Nephron (organoid): Measurements from ENCODE around the gene TNS3.

Experiments used
- H3K27ac Mint-ChIP-seq, 3 experiments: 2 replicates each; pipeline ENCODE4 v1.8.0; 2020; ENCODE audit warnings: mixed read lengths in 3 of 3, mild to moderate bottlenecking in 2 of 3, moderate library complexity in 1 of 3
- H3K27me3 Mint-ChIP-seq: 2 replicates; pipeline ENCODE4 v1.8.0; 2021; ENCODE audit warnings: low read depth, mild to moderate bottlenecking, moderate library complexity, mixed read lengths
- H3K36me3 Mint-ChIP-seq: 2 replicates; pipeline ENCODE4 v1.8.0; 2020; ENCODE audit warnings: low read depth, mixed read lengths
- H3K4me1 Mint-ChIP-seq: 2 replicates; pipeline ENCODE4 v1.8.0; 2020; ENCODE audit warnings: mixed read lengths
- H3K4me3 Mint-ChIP-seq, 3 experiments: 2 replicates each; pipeline ENCODE4 v1.8.0; 2020; ENCODE audit warnings: mild to moderate bottlenecking in 3 of 3, mixed read lengths in 3 of 3, moderate library complexity in 2 of 3
- H3K9me3 Mint-ChIP-seq: 2 replicates; pipeline ENCODE4 v1.8.0; 2020; ENCODE audit warnings: mixed read lengths
- TF ChIP-seq, protein P1 (sequence below), 3 experiments: fragments of 200-600 bp; sonication (generic); IDR thresholded peaks; one replicate each; pipeline ENCODE4 v1.5.0; 2021; ENCODE audit warnings: antibody characterized with exemption in 3 of 3; ENCODE audit not compliant: unreplicated experiment in 3 of 3

Gene TNS3

GRCh38 chr7:47290867-47291266, 291.0 kb downstream of the TNS3 start:
- no peaks in the 10 kb centered on the region for H3K9me3 Mint-ChIP-seq
- H3K36me3 Mint-ChIP-seq: peaks cover 92% of the 10 kb centered on the region
- no peaks in the 10 kb centered on the region for H3K27me3 Mint-ChIP-seq
- TF ChIP-seq, protein P1, sequence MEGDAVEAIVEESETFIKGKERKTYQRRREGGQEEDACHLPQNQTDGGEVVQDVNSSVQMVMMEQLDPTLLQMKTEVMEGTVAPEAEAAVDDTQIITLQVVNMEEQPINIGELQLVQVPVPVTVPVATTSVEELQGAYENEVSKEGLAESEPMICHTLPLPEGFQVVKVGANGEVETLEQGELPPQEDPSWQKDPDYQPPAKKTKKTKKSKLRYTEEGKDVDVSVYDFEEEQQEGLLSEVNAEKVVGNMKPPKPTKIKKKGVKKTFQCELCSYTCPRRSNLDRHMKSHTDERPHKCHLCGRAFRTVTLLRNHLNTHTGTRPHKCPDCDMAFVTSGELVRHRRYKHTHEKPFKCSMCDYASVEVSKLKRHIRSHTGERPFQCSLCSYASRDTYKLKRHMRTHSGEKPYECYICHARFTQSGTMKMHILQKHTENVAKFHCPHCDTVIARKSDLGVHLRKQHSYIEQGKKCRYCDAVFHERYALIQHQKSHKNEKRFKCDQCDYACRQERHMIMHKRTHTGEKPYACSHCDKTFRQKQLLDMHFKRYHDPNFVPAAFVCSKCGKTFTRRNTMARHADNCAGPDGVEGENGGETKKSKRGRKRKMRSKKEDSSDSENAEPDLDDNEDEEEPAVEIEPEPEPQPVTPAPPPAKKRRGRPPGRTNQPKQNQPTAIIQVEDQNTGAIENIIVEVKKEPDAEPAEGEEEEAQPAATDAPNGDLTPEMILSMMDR (IDR thresholded peaks at IDR 0.05; ENCODE audit: unreplicated experiment in 3 of 3): no peak
- peaks cover 21% of the 10 kb centered on the region for H3K4me1 Mint-ChIP-seq
- H3K27ac Mint-ChIP-seq: no peak overlapping the region
- no peak overlapping the region for H3K4me3 Mint-ChIP-seq

DNA sequence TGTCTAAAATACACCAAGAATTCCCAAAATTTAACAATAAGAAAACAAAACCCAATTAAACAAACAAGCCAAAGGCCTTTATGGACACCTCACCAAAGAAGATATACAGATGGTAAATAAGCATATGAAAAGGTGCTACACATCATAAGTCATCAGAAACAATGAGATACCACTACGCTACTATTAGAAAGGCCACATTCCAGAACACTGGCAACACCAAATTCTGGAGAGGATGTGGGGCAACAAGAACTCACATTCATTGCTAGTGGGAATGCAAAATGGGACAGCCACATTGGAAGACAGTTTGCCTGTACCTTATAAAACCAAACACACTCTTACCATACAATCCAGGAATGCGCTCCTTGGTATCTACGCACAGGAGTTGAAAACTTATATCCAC, 291.4 kb downstream of the TNS3 start:
- Mint-ChIP-seq H3K9me3 (no peaks in the 10 kb centered on the region), H3K27ac (no peak overlapping the region), H3K4me3 (no peak overlapping the region), H3K4me1 (peaks cover 20% of the 10 kb centered on the region), H3K27me3 (no peaks in the 10 kb centered on the region), H3K36me3 (peaks cover 92% of the 10 kb centered on the region)
- TF ChIP-seq, protein P1 (IDR thresholded peaks at IDR 0.05; ENCODE audit: unreplicated experiment in 3 of 3): no peak

DNA sequence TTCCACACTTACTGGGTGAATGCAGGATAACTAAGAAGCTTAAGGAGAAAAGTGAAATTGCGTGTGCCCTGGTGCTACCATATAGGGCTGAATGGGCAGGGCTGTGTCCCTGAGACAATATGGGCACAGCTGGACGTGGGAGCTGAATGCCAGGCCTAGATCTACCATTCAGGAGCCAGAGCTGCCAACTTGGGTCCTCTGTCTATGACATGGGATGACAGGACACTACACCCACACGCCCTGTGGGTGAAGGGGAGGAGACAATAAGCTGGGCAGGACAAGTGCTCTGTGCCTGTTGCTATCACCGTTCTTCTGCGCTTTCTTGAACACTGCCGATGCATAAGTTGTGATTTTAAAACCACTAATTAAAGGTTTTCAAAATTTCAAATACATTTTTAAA, 293.9 kb downstream of the TNS3 start:
- TF ChIP-seq, protein P1 (IDR thresholded peaks at IDR 0.05; ENCODE audit: unreplicated experiment in 3 of 3): no peak
- H3K9me3 Mint-ChIP-seq: no peaks in the 10 kb centered on the region
- H3K27ac Mint-ChIP-seq: no peak overlapping the region
- no peaks in the 10 kb centered on the region for H3K27me3 Mint-ChIP-seq
- no peak overlapping the region for H3K4me3 Mint-ChIP-seq
- peaks cover 93% of the 10 kb centered on the region for H3K36me3 Mint-ChIP-seq
- H3K4me1 Mint-ChIP-seq: peaks cover under 1% of the 10 kb centered on the region

GRCh38 chr7:47285860-47286491, 295.9 kb downstream of the TNS3 start:
- Mint-ChIP-seq H3K27me3 (no peaks in the 10 kb centered on the region), H3K36me3 (peaks cover 95% of the 10 kb centered on the region)

DNA sequence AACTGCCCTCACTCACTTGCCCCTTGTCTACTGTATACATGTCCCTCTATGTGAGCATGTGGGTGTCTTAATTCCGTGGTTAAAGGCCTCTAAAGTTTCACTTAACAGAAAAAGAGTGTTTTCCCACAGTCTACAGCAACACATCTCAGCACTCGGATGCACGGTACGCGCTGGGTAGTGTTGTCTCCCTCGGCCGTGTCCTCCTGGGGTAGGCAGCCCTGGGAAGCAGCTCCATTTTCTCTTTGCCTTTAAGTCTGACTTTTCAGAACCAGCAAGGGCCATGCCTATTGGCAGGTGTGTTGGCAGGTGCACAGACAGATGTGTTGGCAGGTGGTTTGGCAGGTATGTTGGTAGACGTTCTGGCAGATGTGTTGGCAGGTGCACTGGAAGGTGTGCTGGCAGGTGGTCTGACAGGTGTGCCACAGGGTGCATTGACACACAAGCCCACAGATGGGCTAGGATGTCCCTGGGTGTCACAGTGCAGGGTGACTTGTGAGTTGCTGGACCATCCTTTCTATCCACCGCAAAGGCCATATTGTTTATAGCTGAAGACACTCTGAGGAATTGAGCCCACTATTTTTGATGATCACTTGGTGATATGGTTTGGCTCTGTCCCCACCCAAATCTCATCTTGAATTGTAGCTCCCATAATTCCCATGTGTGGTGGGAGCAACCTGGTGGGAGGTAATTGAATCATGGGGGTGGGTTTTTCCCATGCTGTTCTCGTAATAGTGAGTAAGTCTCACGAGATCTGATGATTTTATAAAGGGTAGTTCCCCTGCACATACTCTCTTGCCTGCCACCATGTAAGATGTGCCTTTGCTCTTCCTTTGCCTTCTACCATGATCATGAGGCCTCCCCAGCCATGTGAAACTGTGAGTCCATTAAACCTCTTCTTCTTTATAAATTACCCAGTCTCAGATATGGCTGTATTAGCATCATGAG, 296.9 kb downstream of the TNS3 start:
- Mint-ChIP-seq H3K36me3 (peaks cover 92% of the 10 kb centered on the region), H3K27me3 (no peaks in the 10 kb centered on the region), H3K4me1 (no peaks in the 10 kb centered on the region), H3K27ac (no peak overlapping the region), H3K4me3 (no peak overlapping the region), H3K9me3 (no peaks in the 10 kb centered on the region)
- TF ChIP-seq, protein P1 (IDR thresholded peaks at IDR 0.05; ENCODE audit: unreplicated experiment in 3 of 3): no peak

More at GRCh38 chr7:47285860-47286491, 295.9 kb downstream of the TNS3 start:
- TF ChIP-seq, protein P1 (IDR thresholded peaks at IDR 0.05; ENCODE audit: unreplicated experiment in 3 of 3): no peak
- no peak overlapping the region for H3K4me3 Mint-ChIP-seq
- H3K27ac Mint-ChIP-seq: no peak overlapping the region
- H3K4me1 Mint-ChIP-seq: no peaks in the 10 kb centered on the region
- no peaks in the 10 kb centered on the region for H3K9me3 Mint-ChIP-seq
